PFSK-1 (cell line): ENCODE results near the gene CALML6.

ENCODE experiments used
- FOXP2 ChIP-seq: optimal IDR thresholded peaks from 2 replicates; pipeline ENCODE3; 2011; ENCODE audit warnings: borderline replicate concordance, control low read depth, inconsistent platforms; ENCODE audit not compliant: insufficient read depth; ENCODE audit errors: extremely low read length, extremely low read depth
- POLR2AphosphoS5 ChIP-seq: IDR thresholded peaks from 2 replicates; pipeline ENCODE4 v1.6.1; 2012; ENCODE audit warnings: low read depth, mild to moderate bottlenecking, control low read depth, low read length, moderate library complexity
- REST ChIP-seq, 2 experiments: IDR thresholded peaks; 2 replicates each; pipeline versions ENCODE4 v1.6.1 to v1.8.0; 2011 to 2012; ENCODE audit warnings: low read depth in 2 of 2, low read length in 2 of 2, control low read depth in 1 of 2, inconsistent platforms in 1 of 2, mild to moderate bottlenecking in 1 of 2, moderate library complexity in 1 of 2; ENCODE audit not compliant: insufficient read depth in 1 of 2
- SIN3A ChIP-seq: IDR thresholded peaks from 2 replicates; pipeline ENCODE4 v1.6.1; 2012; ENCODE audit warnings: mild to moderate bottlenecking, low read length, moderate library complexity, borderline replicate concordance; ENCODE audit not compliant: insufficient read depth
- TAF1 ChIP-seq: IDR thresholded peaks from 2 replicates; pipeline ENCODE4 v1.6.1; 2012; ENCODE audit warnings: low read length, control low read depth, borderline replicate concordance; ENCODE audit not compliant: insufficient read depth

Gene CALML6

GRCh38 chr1:1880617-1881312 lies 34.3 kb upstream of the CALML6 start:
- TF ChIP-seq POLR2AphosphoS5 (no peak), TAF1 (no peak), FOXP2 (no peak), SIN3A (no peak), REST (IDR thresholded peaks at IDR 0.05; ENCODE audit: insufficient read depth in 1 of 2, low read depth in 2 of 2, low read length in 2 of 2) (no peak)

GRCh38 chr1:1881727-1882126 lies 33.3 kb upstream of the CALML6 start:
- TF ChIP-seq FOXP2 (no peak), TAF1 (no peak), REST (IDR thresholded peaks at IDR 0.05; ENCODE audit: insufficient read depth in 1 of 2, low read depth in 2 of 2, low read length in 2 of 2) (no peak), POLR2AphosphoS5 (no peak), SIN3A (no peak)

GRCh38 chr1:1883092-1883873 lies 31.8 kb upstream of the CALML6 start:
- TF ChIP-seq FOXP2 (no peak), REST (IDR thresholded peaks at IDR 0.05; ENCODE audit: insufficient read depth in 1 of 2, low read depth in 2 of 2, low read length in 2 of 2) (no peak), POLR2AphosphoS5 (no peak), SIN3A (no peak), TAF1 (no peak)

- no peak for TF ChIP-seq SIN3A
- no peak for TF ChIP-seq TAF1
- TF ChIP-seq POLR2AphosphoS5 = no peak
- no peak for TF ChIP-seq FOXP2
- TF ChIP-seq REST (IDR thresholded peaks at IDR 0.05; ENCODE audit: insufficient read depth in 1 of 2, low read depth in 2 of 2, low read length in 2 of 2) = no peak
These were observed 25.8 kb upstream of the CALML6 start for GRCh38 chr1:1889090-1889750.
